GM21529 (cell line): ENCODE data around the gene PRL.

Experiments used
- ATAC-seq: cut with Tn5 transposase; IDR thresholded peaks from one replicate; pipeline ENCODE4 v1.9.1; 2021; ENCODE audit not compliant: unreplicated experiment

PRL gene

DNA sequence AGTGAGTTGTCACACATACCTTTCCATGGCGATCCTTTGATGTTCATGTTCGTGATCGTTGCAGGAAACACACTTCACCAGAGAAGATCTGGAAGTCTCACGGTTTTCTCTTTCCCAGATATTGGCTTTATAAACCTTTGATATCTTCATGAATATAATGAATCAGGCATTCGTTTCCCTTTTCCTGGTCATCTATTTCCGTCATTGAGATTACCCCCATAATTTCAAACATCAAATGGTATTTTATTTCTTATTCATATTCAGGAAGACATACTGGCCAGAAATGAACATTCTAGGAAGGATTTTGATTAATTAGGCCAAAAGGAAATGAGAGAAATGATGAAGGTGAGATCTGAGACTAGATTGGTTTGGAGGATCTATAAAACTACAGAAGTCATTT, at the start of gene PRL:
Gene PRL, minus strand, starts transcription at position 101 of the 400 bp plus-strand sequence. Its CDS starts 54 bp downstream, at position 47.
- ATAC-seq = no peak

DNA sequence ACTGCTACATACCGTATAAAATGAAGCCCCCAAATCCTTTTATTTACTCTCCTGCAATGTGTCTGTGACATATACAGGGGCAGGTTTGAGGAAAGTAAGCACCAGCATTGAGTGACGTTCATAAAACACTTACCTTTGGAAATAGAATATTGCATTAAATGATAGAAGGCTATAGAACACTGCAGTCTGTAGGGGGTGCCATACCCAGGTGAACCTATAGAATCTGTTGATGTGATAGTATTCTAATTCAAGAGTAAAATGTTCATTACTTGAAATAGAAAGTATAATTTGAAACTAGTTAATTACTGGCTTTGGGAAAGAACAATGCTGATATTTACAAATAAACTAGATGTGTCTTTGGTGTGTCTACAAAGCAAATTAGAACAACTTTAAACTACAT, 47.0 kb upstream of the PRL start:
- ATAC-seq = no peak

DNA sequence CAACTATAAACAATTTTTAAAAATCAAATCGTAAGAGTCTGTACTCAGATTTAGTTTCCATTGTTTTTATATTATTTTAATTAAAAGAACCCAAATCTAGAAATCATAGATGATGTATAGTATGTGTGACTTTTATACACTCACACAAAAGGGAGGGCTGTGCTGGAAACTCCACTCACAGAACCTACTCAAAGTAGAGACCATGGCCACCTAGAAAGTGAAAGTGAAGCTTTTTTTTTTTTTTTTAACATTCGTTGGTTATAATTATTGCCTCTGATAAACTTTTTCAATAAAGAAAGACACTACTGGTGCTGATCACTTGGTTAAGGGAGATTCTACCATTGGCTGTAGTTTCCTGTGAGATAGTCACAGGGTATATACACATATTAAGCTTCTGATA, 37.9 kb upstream of the PRL start:
- no peak for ATAC-seq

DNA sequence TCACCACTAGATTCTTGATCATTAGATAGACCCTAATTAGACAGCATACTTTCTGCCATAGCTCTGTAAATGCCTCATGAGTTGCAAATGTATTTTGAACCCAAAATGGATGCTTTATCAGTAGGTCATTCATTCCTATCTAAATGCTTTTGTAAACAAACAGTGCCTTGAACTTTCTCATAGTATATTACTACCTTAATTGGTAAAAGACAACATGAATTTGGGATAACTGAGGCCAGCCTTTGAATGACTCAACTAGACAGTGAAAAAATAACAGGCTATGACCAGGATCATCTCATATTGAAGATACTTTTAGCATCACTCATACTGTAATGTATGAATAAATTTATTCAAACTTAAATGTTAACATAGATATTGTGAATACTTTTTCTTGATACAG, 37.0 kb upstream of the PRL start:
- no peak for ATAC-seq

DNA sequence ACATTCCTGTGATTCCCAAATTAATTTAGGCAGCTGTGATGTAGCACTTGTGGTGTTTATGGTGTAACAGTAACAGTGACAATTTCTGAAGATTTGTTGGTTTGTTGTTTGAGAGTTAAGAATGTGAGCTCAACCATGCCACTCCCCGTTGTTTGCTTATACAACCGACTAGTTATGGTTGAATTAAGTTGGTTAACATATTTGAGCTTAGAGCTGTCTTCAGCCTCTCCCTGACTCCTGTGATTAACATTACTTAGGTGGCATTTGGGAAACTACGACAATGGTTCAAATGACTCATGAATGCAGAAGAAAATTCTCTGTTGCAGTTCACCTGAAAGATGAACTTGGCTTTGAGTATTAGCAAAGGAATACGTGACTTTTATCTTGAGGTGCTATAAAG, 35.9 kb upstream of the PRL start:
- ATAC-seq = no peak

DNA sequence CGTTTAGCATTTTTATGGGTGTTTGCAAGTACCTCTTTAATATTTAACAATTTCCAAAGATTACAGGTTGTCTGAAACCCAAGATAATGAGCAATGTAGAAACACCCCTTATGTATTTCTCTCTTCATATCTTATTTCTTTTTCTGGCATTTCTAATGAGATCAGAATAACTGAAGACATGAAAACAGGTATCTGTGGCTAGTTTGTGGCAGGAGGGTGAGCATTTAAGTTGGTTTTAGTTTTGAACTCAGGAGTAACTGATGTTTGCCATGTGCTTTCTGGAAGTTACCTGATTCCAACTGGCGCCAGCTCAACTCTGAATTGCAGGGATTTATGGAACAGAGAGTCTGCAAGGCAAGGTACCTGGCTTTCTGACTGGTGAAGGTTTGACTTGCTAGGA, 35.4 kb upstream of the PRL start:
- no peak for ATAC-seq

DNA sequence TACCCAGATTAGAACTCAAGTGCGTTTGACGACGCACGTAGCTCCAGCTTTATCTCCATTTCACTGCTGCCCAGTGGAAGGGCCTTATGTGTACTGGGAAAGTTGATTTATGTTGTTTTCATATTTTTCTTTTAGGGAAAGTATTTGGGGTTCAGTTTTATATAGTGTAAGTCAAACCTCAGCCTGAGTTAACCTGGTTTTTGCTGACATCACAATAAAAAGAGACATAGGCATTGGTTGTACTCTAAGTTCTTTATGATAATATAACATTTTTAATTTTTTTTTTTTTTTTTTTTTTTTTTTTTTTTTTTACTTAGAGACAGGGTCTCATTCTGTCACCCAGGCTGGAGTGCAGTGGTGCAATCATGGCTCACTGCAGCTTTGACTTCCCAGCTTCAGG, 34.1 kb upstream of the PRL start:
- no peak for ATAC-seq

DNA sequence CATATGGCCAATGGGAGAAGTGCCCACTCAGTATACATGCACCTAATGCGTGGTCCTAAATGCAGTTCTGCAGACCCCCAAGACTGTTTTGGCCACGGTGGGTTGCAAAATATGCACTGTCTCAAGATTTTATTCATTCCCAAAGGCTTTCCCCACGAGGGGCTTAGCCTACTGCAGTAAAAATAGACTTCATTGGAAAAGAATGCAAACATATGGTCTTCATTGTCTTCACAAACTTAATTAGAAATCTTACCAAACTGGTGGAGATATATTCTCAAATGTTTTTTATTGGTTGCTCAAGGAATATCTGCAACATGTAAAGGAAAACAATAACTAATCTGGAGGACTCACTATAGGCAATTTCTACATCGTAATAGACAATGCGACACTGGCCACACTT, 31.6 kb upstream of the PRL start:
- no peak for ATAC-seq

DNA sequence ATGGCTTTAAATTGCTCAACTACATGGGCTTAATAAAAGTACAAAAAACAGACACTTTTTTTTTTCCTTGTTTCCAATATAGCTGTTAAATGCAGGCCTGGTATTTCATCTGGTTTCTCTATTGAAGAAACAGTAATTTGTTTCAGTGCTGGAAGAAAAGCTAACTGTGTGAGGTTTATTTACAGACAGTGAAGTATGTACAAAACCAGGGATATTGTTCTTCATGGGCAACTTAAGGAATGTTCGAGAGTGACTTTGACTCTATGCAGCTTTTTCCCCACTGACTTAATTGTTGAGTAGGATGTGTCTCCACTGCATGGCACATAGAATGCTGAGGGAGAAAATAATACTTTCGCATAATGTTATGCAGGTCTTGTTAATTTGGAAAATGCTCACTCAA, 31.0 kb upstream of the PRL start:
- no peak for ATAC-seq

DNA sequence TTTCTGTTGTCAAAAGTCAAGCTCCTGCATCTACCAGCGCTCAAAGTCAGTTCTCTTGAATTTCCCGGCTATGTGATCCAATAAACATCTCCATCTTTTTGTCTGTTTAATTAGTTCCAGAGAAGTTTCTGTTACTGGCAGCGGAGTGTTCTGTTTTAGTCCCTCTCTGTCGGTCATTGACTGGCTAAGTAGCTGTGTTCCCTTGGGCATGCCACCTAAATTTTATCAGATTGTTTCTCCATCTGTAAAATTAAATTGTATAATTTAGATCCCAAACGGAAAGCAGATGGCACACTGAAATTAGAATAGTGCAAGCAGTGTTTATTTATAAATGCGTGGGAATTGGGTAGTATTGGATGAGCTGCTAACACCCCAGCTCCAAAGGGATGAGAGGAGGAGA, 29.7 kb upstream of the PRL start:
- ATAC-seq = no peak

DNA sequence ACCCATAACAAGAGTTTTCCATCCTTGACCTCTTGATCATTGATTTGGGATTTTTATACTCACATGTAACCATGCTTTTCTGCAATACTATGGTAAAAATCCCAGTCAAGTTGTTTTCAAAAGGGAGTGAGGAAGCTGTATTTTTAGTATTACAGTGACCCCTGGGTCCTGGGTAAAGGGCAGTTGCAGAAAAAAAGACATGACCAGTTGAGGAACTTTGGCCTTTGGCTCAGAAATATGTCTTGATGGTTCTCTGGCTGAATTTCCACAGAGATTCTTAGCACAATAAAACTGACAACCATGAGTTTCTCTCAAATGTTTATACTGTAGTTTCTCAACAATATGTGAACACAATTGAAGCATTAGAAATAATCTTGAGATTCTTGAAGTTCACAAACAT, 28.6 kb upstream of the PRL start:
- ATAC-seq = no peak

DNA sequence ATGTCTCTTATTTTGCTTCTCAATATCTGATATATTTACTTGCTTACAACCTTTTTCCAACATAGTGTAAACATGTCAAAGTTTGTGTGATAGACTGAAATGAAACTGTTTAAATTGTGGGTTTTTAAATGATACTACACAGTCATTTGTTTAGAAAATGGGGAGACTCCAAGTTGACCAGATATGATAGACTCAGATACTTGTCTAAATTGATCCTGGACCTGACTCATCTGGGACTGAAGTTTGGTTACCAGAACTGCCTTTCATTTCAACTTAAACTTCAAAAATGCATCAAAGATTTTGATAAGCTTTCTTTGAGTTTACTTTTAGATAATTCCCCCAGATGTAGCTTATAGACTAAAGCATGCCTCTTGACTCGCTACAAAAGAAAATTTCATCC, 27.0 kb upstream of the PRL start:
- ATAC-seq = no peak

DNA sequence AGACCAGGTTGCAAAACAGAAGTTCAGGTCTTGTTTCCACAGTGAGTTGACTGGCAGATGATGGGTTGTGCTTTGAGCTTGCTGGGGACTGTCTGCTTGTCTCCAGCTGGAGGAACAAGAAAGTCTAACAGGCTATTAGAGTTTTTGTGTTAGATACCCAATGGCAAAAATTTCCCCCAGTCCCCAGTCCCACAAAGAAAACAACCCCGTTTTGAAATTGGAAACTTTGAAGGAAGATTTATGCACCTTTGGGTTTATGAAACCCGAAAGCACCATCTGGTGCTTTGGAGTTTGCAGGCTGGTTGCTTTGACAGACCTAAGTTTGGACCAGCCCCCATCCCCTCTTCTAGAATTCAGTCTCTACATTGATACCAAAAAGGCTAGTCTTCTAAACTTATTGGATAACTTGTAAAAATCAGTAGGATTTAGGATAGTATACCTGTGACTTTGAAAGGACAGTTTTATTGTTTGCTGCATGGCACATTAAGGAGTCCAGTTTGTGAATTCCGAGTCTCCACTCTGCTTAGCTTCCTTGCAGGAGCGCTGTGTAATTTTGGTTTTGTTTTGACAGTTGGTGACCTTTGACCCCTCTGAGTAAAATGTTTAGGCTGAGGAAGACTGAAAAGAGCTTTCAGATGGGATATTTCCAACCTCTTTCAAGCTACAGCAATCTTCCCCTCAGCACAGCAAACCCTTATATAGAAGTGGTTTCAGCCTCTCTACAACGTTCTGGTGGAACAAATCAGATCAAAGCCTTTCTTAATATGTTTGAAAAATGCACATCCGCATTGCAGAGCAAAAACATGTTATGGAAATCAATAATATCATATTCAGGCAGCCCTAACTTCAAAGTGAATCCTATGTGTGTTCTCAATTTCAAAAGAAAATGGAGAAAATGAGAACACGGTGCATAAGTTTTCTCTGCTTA, 25.5 kb upstream of the PRL start:
- no peak for ATAC-seq

DNA sequence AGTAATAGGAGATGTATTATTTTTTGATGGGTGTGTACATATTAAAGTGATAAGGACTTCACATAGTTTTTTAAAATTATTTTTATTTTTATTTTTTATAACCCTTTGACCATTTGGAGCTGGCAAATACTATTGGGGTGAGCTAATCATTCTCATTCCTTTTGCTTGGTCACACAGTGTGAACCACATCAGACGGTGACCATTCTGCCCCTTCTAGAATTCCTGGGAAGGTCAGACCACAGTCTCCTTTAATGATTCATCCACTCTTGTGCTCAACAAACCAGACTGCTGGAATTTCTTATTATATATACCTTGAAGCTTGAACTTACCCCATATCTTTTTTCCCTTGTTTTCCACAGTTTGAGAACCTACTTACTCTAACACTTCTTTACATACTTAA, 23.9 kb upstream of the PRL start:
- ATAC-seq = no peak

DNA sequence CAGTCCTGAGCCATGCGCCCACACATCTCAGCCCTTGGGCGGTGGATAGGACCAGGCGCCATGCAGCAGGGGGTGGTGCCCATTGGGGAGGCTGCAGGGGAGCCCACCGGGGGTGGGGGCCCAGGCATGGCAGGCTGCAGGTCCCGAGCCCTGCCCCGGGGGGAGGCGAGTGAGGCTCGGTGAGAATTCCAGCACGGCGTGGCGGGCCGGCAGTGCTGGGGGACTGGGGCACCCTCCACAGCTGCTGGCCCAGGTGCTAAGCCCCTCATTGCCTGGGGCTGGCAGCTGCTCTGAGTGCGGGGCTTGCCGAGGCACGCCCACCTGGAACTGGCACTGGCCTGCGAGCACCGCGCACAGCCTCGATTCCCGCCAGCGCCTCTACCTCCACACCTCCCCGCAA, 21.6 kb upstream of the PRL start:
- ATAC-seq = no peak

DNA sequence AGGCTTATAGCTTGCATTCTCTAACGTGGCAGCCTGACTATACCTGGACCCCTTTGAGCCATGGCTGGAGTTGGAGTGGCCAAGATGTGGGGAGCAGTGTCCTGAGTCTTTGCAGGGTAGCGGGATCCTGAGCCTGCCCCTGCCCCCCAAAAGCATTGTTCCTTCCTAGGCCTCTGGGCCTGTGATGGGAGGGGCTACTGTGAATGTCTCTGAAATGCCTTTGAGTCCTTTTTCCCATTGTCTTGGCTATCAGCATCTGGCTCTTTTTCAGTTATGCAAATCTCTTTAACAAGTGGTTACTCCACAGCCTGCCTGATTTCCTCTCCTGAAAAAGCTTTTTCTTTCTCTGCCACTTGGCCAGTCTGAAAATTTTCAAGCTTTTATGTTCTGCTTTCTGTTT, 17.0 kb upstream of the PRL start:
- ATAC-seq = no peak

DNA sequence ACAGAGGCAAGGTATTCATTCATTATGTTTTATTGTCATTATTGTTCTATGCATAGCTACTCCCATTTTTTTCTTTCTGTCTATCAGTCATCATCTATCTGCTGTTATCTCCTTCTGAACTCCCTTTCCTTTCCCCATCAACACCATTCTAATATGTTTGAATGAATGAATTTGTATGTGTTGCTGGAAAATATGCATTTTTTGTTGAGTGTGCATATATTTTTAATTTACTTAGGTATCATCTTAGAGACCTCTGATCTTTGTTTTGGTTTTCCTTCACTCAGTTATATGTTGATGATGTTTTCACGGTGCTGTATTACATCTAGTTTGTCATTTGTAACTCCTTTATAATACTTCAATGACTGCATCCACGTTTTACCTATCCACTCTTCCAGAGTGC, 12.1 kb upstream of the PRL start:
- no peak for ATAC-seq

DNA sequence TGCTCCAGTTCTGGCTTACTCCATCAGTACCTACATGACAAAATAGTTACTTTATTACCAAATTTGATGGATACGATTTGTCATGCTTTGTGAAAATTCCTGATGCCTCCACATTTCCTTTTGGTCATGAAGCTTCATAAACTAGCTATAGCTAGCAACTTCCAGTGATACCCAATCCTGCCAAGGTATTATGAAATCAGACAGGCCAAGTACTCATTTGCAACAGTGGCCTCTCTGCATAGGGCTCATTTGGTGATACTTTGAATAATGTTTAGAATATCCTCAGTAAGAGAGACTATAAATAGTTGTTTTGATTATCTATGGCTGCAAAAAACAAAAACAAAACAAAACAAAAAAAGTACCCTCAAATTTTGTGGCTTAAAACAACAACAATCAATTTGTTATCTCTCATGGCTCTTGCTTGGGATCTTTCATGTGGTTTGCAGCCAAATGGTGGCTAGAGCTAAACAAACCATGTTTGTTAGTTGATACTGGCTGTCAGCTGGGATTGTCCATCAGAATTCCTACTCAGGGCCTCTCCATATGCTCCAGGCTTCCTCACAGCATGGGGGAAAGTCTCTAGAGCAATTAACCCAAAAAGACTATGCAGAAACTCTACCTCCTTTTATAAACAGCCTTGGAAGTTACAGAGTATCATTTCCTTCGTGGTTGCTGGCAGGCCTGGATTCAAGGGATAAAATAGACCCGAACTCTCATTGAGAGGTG, 10.1 kb upstream of the PRL start:
- no peak for ATAC-seq

DNA sequence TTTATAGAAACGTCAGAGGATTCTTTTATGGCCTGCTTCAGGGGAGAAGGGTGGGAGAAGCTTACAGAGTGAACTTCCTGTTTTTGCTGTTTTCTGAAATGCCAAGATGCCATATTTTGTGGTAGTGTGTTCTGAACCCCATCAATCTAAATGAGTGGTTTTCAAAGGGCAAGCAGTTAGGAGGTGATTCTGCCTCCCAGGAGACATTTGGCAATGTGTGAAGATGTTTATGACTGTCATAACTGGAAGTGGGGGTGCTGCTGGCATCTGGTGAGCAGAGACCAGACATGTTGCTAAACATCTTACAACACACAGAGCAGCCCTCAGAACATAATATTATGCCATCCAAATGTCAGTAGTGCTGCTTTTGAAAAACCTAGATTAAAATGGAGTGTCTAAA, 6.0 kb upstream of the PRL start:
- no peak for ATAC-seq

DNA sequence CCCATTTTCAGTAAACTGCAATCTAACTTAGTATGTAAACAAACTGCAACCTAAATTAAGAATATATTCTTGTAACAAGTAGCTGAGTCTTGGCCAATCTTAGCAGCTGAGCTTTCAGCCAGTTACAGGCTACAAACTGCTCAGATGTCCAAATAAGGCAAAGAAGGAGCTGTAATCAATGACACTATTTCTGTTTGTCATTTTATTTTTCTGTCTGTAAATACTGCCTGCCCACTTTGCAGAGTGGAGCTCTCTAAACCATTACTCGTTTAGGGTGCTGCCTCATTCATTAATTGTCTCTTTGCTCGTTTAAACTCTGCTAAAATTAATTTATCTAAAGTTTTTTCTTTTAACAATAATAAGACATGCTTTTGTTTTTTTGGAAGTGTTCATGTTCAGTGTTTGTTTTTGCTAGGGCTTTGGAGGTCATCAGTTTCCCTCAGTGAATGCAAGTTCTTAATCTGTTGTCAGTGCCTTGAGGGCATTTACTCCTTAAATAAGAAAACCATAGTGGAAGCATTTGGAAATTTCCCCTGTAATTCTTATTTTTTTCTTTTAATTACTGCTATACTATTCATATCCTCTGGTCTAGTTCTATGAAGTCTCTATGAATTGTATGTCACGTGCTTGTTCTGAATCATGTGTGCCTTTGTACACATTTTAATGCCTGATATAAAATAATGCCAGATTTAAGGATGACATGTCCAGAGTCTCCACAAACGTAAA, 3.6 kb upstream of the PRL start:
- ATAC-seq = no peak

DNA sequence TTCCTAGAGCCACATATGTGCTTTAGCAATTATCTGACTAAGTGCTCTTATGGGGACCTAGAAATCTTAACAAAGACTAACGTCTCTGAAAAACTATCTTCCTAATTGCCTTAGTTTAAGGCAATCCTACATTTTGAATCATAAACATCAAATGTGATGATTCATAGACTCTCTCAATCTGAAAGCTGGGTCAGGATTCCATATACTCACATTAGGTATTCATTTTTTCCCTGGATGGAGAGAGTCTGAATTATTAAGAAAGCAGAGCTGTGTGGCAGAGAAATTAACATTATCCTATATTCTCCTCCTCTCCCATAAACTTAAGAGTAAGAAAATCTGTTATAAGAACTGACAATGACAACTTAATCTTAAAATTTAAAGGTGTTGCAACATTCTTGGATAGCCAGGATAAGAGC, 1.6 kb upstream of the PRL start:
- no peak for ATAC-seq

DNA sequence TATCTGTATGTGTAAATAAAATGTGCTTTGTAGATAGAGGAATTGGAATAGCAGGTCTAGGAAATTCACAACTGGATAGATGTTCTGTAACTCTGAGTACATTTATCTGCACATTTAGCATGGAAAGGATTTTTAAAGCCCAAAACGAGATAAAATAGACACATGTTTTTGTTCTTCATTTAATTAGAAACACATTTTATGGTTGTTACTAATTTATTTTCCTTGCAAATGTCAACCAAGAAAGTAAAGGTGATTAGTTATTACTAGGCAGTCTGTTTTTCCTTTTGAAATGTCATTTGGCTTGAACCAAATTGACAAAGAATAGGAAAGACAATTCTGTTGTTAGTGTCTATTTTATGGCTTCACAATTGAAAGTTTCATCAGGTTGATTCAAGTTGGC, 769 bp downstream of the PRL start:
- no peak for ATAC-seq
